Measurements from ENCODE around the gene MAML2.

The MAML2 gene

GRCh38 chr11:96090711-96091110 is 252.3 kb downstream of the MAML2 start:
- H3K4me3 ChIP-seq = no peak overlapping the region
- DNase-seq (ENCODE audit: low spot score) = no peak
- H3K27ac ChIP-seq = peak overlapping the region in 1 of 2 donors; percentile 42
- no peak for TF ChIP-seq CTCF (IDR thresholded peaks at IDR 0.05)

GRCh38 chr11:96088914-96089313 is 254.1 kb downstream of the MAML2 start:
- Histone ChIP-seq H3K27ac (peak overlapping the region in 1 of 2 donors; percentile 6), H3K4me3 (no peak overlapping the region)
- no peak for DNase-seq (ENCODE audit: low spot score)
- no peak for TF ChIP-seq CTCF (IDR thresholded peaks at IDR 0.05)

DNA sequence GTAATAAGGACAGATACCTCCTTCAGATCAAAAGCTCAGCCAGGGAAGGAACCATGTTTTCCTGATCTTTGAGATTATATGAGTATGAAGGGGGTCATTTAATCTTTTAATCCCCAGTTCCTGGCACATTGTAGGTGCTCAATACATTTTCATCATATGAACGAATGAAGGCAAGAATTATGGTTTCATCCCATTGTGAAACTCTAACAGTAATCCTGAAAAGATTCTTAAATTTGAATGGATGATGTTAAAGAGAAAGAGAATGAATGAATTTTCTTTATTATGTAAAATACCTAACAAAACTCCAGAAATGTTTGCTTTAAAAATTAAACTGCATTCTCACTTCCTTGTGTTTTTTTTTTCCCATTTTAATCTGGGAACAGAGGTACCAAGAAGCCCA is 256.9 kb downstream of the MAML2 start:
- no peak for TF ChIP-seq CTCF (IDR thresholded peaks at IDR 0.05)
- H3K4me3 ChIP-seq = no peak overlapping the region
- DNase-seq (ENCODE audit: low spot score) = no peak
- H3K27ac ChIP-seq = no peak overlapping the region

DNA sequence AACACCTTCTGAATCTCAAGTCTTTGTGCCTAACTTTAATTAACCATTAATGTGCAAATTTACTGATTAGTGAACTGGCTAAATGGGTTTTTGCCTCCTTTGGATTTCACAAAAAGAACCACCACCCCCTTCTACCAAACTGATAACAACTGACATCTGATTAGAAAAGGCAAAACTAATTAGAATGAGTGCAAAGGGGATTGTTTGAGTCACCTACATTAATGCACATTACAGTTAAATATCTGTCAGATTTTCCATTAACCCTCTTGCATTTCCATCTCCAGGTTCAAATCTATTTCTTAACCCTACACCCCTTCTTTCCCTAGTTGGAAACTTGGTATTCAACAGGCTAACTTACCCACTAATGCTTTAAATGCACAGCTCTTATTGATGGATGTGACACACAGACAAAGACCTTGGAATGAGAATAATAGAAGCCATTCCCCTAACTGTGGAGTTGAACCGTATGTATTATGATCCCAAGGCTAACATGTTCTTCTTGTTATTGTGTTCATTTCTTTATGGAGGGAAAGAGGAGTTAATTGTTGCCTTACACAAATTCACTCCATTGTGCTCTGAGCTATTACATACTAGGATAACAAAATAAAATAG is 257.6 kb downstream of the MAML2 start:
- Histone ChIP-seq H3K4me3 (no peak overlapping the region), H3K27ac (no peak overlapping the region)
- no peak for DNase-seq (ENCODE audit: low spot score)
- TF ChIP-seq CTCF (IDR thresholded peaks at IDR 0.05) = no peak

- no peak for DNase-seq (ENCODE audit: low spot score)
- Histone ChIP-seq H3K27ac (no peak overlapping the region), H3K4me3 (no peak overlapping the region)
- no peak for TF ChIP-seq CTCF (IDR thresholded peaks at IDR 0.05)
Observed at GRCh38 chr11:96084610-96085318, 258.2 kb downstream of the MAML2 start.

GRCh38 chr11:96082936-96083335 is 260.1 kb downstream of the MAML2 start:
- DNase-seq (ENCODE audit: low spot score) = no peak
- Histone ChIP-seq H3K4me3 (no peak overlapping the region), H3K27ac (no peak overlapping the region)
- TF ChIP-seq CTCF (IDR thresholded peaks at IDR 0.05) = no peak

Measured in coronary artery (tissue), 2 donors.